ENCODE results near the gene SRD5A3.
A peak's percentile ranks its signal among the peaks of the same experiment; 100 is the strongest.

SRD5A3 gene

DNA sequence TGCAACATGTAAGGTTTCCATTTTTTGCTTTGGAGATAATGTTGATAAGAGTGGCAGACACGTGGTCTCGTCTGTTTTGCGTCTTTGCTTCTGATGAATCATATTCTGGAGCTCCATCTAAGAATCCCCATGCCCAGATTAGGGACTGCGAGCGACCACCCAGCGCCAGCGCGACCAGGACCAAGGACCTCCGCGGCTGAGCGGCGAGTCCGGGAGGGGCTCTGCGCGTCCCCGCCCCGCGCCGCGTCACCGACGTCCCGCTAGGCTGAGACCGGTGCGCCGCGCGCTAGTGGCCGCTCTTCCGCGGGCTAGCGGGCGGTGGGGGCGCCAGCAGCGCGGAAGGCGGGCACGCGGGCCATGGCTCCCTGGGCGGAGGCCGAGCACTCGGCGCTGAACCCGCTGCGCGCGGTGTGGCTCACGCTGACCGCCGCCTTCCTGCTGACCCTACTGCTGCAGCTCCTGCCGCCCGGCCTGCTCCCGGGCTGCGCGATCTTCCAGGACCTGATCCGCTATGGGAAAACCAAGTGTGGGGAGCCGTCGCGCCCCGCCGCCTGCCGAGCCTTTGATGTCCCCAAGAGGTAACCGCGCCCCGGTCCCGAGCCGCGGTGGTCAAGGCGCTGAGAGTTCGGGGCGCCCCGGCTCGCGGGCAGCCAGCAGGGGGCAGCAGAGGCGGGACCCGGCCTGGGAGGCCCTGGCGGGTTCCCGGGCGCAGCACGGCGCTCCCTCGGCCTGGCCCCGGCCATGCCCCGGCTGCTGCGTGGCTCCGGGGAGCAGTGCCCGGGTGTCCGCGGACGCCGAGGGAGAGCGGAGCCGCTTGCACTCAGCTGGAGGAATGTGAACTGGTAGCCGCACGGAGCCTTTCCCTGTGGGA lies at the start of gene SRD5A3:
Gene SRD5A3, plus strand, starts transcription at position 263 of the 871 bp plus-strand sequence. Its CDS starts 95 bp downstream, at position 358.
- peak within 1 kb of the TSS; percentile 77 for H3K9ac ChIP-seq (ENCODE audit: low read length)
- H3K27ac ChIP-seq (ENCODE audit: low read length) = peak within 1 kb of the TSS; percentile 42
- no peaks in the 10 kb centered on the region for H3K9me3 ChIP-seq (ENCODE audit: control insufficient read depth, low read depth, low read length)
- no peaks in the 10 kb centered on the region for H3K27me3 ChIP-seq (ENCODE audit: control insufficient read depth, insufficient read depth, low read length)
- peak within 1 kb of the TSS; percentile 87 for H3K4me3 ChIP-seq (ENCODE audit: low read length)
- H3K4me1 ChIP-seq (ENCODE audit: control insufficient read depth, low read depth, low read length) = peaks cover 8% of the 10 kb centered on the region
- H3K36me3 ChIP-seq (ENCODE audit: control insufficient read depth, low read depth, low read length) = no peaks in the 10 kb centered on the region

DNA sequence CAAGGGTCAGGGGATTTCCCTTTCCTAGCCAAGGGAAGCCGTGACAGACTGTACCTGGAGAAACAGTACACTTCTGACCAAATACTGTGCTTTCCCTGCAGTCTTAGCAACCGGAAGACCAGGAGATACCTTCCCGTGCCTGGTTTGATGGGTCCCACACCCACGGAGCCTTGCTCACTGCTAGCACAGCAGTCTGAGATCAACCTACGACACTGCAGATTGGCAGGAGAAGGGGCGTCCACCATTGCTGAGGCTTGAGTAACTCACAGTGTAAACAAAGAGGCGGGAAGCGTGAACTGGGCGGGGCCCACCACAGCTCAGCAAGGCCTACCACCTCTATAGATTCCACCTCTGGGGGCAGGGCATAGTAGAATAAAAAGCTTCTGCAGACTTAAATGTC lies 48.7 kb upstream of the SRD5A3 start:
- no peaks in the 10 kb centered on the region for H3K27me3 ChIP-seq (ENCODE audit: control insufficient read depth, insufficient read depth, low read length)
- no peaks in the 10 kb centered on the region for H3K36me3 ChIP-seq (ENCODE audit: control insufficient read depth, low read depth, low read length)
- no peak overlapping the region for H3K9ac ChIP-seq (ENCODE audit: low read length)
- H3K4me1 ChIP-seq (ENCODE audit: control insufficient read depth, low read depth, low read length) = no peaks in the 10 kb centered on the region
- H3K9me3 ChIP-seq (ENCODE audit: control insufficient read depth, low read depth, low read length) = no peaks in the 10 kb centered on the region
- H3K27ac ChIP-seq (ENCODE audit: low read length) = no peak overlapping the region
- no peak overlapping the region for H3K4me3 ChIP-seq (ENCODE audit: low read length)

DNA sequence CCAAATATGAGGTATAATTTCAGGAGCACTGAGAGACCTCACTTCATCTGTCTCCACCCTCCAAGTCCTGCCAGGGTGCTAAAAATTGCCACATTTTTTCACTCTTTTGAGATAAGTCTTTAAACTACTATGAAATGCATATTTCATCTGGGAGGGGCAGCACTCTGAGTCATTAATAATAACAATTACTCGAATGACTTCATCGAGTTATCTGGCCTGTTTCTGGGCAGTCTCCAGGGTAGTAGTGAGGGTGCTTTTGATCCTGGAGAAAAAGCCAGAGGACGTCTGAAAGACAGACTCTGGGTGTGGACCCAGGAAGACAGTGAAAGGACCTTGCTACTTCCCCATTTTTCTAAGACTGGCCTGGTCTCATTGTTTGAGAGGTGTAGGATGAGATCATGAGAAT lies 42.3 kb upstream of the SRD5A3 start:
- Histone ChIP-seq H3K36me3 (ENCODE audit: control insufficient read depth, low read depth, low read length) (no peaks in the 10 kb centered on the region), H3K4me1 (ENCODE audit: control insufficient read depth, low read depth, low read length) (no peaks in the 10 kb centered on the region), H3K27me3 (ENCODE audit: control insufficient read depth, insufficient read depth, low read length) (no peaks in the 10 kb centered on the region), H3K4me3 (ENCODE audit: low read length) (no peak overlapping the region), H3K27ac (ENCODE audit: low read length) (no peak overlapping the region), H3K9me3 (ENCODE audit: control insufficient read depth, low read depth, low read length) (no peaks in the 10 kb centered on the region), H3K9ac (ENCODE audit: low read length) (no peak overlapping the region)

DNA sequence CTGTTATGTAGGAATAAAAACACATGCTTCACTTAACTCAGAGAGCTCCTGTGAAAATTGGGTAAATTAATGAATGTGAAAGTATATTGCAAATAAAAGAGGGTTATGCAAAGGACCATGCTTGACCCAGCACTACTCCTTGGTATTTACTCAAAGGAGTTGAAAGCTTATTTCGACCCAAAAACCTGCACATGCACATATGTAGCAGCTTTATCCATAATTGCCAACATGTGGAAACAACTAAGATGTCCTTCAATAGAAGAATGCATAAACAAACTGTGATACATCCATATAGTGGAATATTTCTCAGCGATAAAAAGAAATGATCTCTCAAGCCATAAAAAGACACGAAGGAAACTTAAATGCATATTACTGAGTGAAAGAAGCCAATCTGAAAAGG lies 41.7 kb upstream of the SRD5A3 start:
- H3K4me3 ChIP-seq (ENCODE audit: low read length) = no peak overlapping the region
- no peaks in the 10 kb centered on the region for H3K36me3 ChIP-seq (ENCODE audit: control insufficient read depth, low read depth, low read length)
- H3K9me3 ChIP-seq (ENCODE audit: control insufficient read depth, low read depth, low read length) = no peaks in the 10 kb centered on the region
- H3K9ac ChIP-seq (ENCODE audit: low read length) = no peak overlapping the region
- no peaks in the 10 kb centered on the region for H3K4me1 ChIP-seq (ENCODE audit: control insufficient read depth, low read depth, low read length)
- H3K27ac ChIP-seq (ENCODE audit: low read length) = no peak overlapping the region
- H3K27me3 ChIP-seq (ENCODE audit: control insufficient read depth, insufficient read depth, low read length) = no peaks in the 10 kb centered on the region

DNA sequence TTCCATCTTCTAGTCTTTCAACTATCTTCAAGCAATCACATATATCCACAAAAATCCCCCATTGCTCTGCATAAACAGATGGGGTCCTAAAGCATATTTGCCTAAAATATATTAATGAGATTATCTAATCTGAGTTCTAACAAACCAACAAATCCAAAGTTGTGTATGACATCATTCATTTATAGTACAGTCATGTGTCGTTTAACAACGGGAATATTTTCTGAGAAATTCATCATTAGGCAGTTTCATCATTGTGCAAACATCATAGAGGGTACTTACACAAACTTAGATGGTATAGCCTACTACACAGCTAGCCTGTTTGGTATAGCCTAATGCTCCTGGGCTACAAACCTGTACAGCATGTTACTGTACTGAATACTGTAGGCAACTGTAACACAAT lies 38.0 kb upstream of the SRD5A3 start:
- Histone ChIP-seq H3K9ac (ENCODE audit: low read length) (no peak overlapping the region), H3K27me3 (ENCODE audit: control insufficient read depth, insufficient read depth, low read length) (no peaks in the 10 kb centered on the region), H3K4me3 (ENCODE audit: low read length) (no peak overlapping the region), H3K4me1 (ENCODE audit: control insufficient read depth, low read depth, low read length) (no peaks in the 10 kb centered on the region), H3K36me3 (ENCODE audit: control insufficient read depth, low read depth, low read length) (no peaks in the 10 kb centered on the region), H3K9me3 (ENCODE audit: control insufficient read depth, low read depth, low read length) (no peaks in the 10 kb centered on the region), H3K27ac (ENCODE audit: low read length) (no peak overlapping the region)

DNA sequence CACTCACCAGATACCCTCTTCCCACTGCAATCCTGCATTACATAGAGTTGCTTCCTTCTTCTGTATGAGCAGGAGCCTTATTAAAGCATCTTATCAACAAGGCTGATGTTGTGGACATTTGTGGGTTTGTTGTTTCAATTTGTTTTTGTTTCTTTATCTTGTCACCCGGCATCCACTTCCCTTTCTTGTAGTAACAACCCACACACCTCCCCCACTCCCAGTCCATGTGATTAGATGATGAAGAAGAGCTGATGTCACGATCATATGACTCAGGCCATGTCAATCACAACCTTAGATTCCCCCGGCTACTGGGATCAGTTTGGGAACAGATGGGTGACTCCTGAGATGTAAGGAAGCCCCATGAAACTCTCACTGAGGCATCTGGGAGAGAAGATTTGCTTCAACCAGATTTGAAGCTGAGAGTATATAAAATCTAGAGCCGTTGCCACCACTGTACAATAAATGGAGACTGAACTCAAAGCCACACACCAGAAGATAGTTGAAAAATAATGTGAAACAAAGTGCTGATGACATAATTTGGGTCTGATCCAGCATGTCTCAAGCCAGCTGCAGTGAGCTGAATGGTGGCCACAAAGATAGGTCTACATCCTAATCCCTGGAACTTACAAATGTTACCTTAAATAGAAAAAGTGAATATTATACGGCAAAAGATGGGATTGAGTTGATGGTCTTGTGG lies 34.1 kb upstream of the SRD5A3 start:
- H3K4me3 ChIP-seq (ENCODE audit: low read length) = no peak overlapping the region

DNA sequence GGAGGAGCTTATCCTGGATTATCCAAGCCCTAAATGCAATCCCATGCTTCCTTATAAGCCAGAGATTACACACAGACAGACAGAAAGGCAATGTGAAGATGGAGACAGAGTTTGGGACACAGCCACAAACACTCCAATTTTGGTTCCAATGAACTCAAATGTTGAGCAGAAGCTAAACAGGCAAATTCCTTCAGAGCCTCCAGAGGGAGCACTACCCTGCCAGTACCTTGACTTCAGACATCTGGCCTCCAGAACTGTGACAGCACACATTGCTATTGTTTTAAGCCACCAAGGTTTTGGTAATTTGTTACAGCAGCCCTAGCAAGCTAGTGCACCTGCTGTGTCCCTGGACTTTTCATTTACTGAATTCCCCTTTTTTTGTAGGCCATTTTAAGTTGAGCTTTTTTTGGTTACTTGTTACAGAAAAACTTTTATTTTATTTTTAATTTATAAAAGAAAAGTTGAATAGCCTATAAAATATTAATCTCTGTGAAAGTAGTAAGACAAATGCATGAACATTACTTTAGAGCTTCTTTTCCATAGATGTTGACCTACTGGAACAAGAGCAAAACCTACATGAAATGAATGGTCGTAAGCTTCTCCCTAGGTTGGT lies 33.4 kb upstream of the SRD5A3 start:
- Histone ChIP-seq H3K4me3 (ENCODE audit: low read length) (no peak overlapping the region), H3K36me3 (ENCODE audit: control insufficient read depth, low read depth, low read length) (no peaks in the 10 kb centered on the region), H3K4me1 (ENCODE audit: control insufficient read depth, low read depth, low read length) (peaks cover 4% of the 10 kb centered on the region), H3K9me3 (ENCODE audit: control insufficient read depth, low read depth, low read length) (no peaks in the 10 kb centered on the region), H3K27ac (ENCODE audit: low read length) (no peak overlapping the region), H3K27me3 (ENCODE audit: control insufficient read depth, insufficient read depth, low read length) (no peaks in the 10 kb centered on the region), H3K9ac (ENCODE audit: low read length) (no peak overlapping the region)

More for the DNA sequence above, 34.1 kb upstream of the SRD5A3 start:
- H3K9me3 ChIP-seq (ENCODE audit: control insufficient read depth, low read depth, low read length) = no peaks in the 10 kb centered on the region
- no peak overlapping the region for H3K27ac ChIP-seq (ENCODE audit: low read length)
- H3K4me1 ChIP-seq (ENCODE audit: control insufficient read depth, low read depth, low read length) = peaks cover 4% of the 10 kb centered on the region
- no peaks in the 10 kb centered on the region for H3K27me3 ChIP-seq (ENCODE audit: control insufficient read depth, insufficient read depth, low read length)
- no peak overlapping the region for H3K9ac ChIP-seq (ENCODE audit: low read length)
- no peaks in the 10 kb centered on the region for H3K36me3 ChIP-seq (ENCODE audit: control insufficient read depth, low read depth, low read length)

DNA sequence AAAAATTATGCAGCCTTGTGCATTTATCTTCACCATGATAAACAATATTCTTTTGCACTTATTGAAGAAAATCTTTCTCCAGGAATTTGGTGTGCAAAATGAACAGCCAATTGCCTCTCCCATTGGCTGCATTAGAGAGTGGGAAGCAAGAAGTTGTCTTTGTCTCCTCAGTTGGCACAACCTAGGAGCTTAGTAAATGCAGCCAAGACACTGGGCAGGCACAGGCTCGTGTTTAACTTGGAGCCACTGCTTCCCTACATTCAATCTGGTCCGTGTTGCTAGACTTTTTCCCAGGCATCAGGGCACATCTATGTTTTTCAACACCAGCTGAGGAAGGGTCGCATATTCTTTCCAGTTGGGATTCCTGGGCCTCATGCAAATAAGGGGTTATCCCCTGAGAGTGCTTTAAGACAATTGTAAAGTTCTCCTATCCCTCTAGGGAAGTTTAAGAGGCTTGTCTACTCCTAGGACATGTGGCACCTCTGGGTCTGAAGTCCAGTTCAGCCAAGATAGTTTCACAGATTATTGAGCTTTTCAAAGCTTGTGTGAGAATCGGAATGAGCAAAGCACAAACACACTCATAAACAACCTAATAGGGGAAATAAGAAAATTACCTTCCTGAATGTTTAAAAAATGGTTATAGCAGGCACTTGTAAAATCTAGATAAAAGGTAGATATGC lies 31.8 kb upstream of the SRD5A3 start:
- H3K27me3 ChIP-seq (ENCODE audit: control insufficient read depth, insufficient read depth, low read length) = no peaks in the 10 kb centered on the region
- H3K4me1 ChIP-seq (ENCODE audit: control insufficient read depth, low read depth, low read length) = peaks cover 4% of the 10 kb centered on the region
- H3K9ac ChIP-seq (ENCODE audit: low read length) = no peak overlapping the region
- H3K36me3 ChIP-seq (ENCODE audit: control insufficient read depth, low read depth, low read length) = no peaks in the 10 kb centered on the region
- no peak overlapping the region for H3K27ac ChIP-seq (ENCODE audit: low read length)
- no peak overlapping the region for H3K4me3 ChIP-seq (ENCODE audit: low read length)
- no peaks in the 10 kb centered on the region for H3K9me3 ChIP-seq (ENCODE audit: control insufficient read depth, low read depth, low read length)

DNA sequence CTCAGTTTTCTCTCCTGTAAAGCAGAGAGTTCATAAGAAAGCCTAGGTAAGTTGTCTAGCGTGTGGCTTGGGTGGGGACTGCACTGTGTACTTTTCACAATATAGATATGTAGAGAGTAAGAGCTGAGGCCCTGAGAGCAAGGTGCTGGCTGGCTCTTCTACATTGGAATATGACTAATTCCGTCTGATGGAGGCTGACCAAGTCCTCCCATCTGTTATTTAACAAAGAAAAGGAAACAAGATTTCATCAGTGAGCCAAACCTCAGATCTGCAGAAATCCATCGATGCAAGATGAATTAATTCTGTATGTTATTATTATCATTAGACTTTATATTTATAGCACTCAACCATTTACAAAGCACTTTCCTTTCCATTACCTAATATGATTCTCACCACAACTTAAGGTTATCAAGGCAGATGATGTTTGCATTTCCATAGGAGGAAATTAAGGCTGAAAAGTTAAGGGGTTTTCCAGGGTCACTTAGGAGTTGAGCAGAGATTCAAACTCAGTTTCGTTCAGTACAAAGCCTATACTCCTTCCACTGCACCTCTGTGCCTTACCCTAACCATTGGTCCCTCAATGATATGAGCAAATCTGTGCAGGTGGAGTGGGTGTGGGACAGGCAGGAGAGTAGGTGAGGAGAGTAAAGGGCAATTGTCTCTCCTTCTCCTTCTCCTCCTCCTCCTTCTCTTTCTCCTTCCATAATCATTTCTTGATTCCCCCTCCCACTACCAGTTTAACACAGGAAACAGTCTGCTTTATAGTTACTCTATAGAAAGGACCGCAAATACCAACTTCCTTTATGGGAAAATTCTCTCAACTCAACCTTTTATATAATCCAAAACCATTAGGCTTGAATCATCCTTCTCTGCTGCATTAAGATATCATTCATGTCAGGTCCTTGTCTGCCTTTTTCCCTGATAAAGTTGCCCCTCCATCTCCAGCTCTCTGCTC lies 27.6 kb upstream of the SRD5A3 start:
- no peak overlapping the region for H3K27ac ChIP-seq (ENCODE audit: low read length)
- no peaks in the 10 kb centered on the region for H3K36me3 ChIP-seq (ENCODE audit: control insufficient read depth, low read depth, low read length)
- no peaks in the 10 kb centered on the region for H3K27me3 ChIP-seq (ENCODE audit: control insufficient read depth, insufficient read depth, low read length)
- H3K9me3 ChIP-seq (ENCODE audit: control insufficient read depth, low read depth, low read length) = no peaks in the 10 kb centered on the region
- no peak overlapping the region for H3K4me3 ChIP-seq (ENCODE audit: low read length)
- no peak overlapping the region for H3K9ac ChIP-seq (ENCODE audit: low read length)
- peaks cover 25% of the 10 kb centered on the region for H3K4me1 ChIP-seq (ENCODE audit: control insufficient read depth, low read depth, low read length)

DNA sequence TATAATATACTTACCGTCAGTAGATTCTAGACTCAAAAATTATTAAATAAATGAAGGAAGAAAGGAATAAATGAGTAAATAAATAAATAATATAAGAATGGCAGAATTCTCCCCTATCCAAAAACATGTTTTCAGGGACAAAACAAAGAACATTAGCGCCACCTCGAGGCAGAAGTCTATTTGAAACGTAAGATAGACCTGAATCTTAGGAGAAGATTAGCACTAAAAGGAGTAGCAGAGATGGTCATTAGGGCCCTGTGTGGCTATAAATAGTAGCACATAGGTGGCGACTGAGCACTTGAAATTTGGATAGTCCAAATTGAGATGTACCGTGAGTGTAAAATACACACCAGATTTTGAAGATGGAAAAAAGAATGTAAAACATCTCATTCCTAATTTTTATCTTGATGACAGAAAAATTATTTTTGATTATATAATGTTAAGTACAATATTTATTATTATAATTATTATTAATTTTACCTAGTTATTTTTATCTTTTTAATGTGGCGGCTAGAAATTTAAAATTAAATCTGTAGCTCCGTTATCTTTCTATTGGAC lies 24.3 kb upstream of the SRD5A3 start:
- Histone ChIP-seq H3K4me1 (ENCODE audit: control insufficient read depth, low read depth, low read length) (peaks cover 21% of the 10 kb centered on the region), H3K36me3 (ENCODE audit: control insufficient read depth, low read depth, low read length) (no peaks in the 10 kb centered on the region), H3K9ac (ENCODE audit: low read length) (peak overlapping the region; percentile 9)

More for the DNA sequence above, 24.3 kb upstream of the SRD5A3 start:
- Histone ChIP-seq H3K27ac (ENCODE audit: low read length) (no peak overlapping the region), H3K27me3 (ENCODE audit: control insufficient read depth, insufficient read depth, low read length) (no peaks in the 10 kb centered on the region), H3K9me3 (ENCODE audit: control insufficient read depth, low read depth, low read length) (no peaks in the 10 kb centered on the region), H3K4me3 (ENCODE audit: low read length) (no peak overlapping the region)

Data from iPS-18a (cell line).